Smooth muscle cell (in vitro differentiated cells): Measurements from ENCODE around the gene PCK2. TPM values are rescaled to one million over a fixed set of nuclear protein-coding genes. Genes with fewer than 3 reads are reported as not detected.

Source experiments
- DNase-seq: peaks from one replicate; lab custom pipeline; 2025; ENCODE audit not compliant: unreplicated experiment; lab: John Stamatoyannopoulos, UW
- H2AFZ ChIP-seq: fragments of 200-600 bp; sonication (generic); 2 replicates; pipeline ENCODE4 v1.6.0; 2016; ENCODE audit warnings: antibody characterized with exemption, low read depth, mild to moderate bottlenecking
- H3F3A ChIP-seq: fragments of 200-600 bp; sonication (generic); 2 replicates; pipeline ENCODE4 v1.6.0; 2017; ENCODE audit warnings: antibody characterized with exemption, low read depth
- H3K27ac ChIP-seq: fragments of 200-600 bp; sonication (generic); 2 replicates; pipeline ENCODE4 v1.5.1; 2016; ENCODE audit warnings: low read depth, mild to moderate bottlenecking
- H3K27me3 ChIP-seq: fragments of 200-600 bp; sonication (generic); 2 replicates; pipeline ENCODE4 v1.6.1; 2016; ENCODE audit warnings: low read depth, mild to moderate bottlenecking
- H3K36me3 ChIP-seq: fragments of 200-600 bp; sonication (generic); 2 replicates; pipeline ENCODE4 v1.5.1; 2016; ENCODE audit warnings: low read depth
- H3K4me1 ChIP-seq: fragments of 200-600 bp; sonication (generic); 2 replicates; pipeline ENCODE4 v1.5.1; 2016; ENCODE audit warnings: low read depth
- H3K4me2 ChIP-seq: fragments of 200-600 bp; sonication (generic); 2 replicates; pipeline ENCODE4 v1.6.0; 2016; ENCODE audit warnings: mild to moderate bottlenecking
- H3K4me3 ChIP-seq: fragments of 200-600 bp; sonication (generic); 2 replicates; pipeline ENCODE4 v1.5.1; 2016; ENCODE audit warnings: mild to moderate bottlenecking
- H3K79me2 ChIP-seq: fragments of 200-600 bp; sonication (generic); 2 replicates; pipeline ENCODE4 v1.6.0; 2016; ENCODE audit warnings: low read depth, mild to moderate bottlenecking
- H3K9ac ChIP-seq: fragments of 200-600 bp; sonication (generic); 2 replicates; pipeline ENCODE4 v1.6.0; 2016; ENCODE audit warnings: low read depth
- H3K9me3 ChIP-seq: fragments of 200-600 bp; sonication (generic); replicated peaks from 2 replicates; pipeline ENCODE4 v1.5.1; 2016; ENCODE audit warnings: low read depth
- H4K20me1 ChIP-seq: fragments of 200-600 bp; sonication (generic); 2 replicates; pipeline ENCODE4 v1.6.0; 2016; ENCODE audit warnings: low read depth
- CTCF ChIP-seq: fragments of 200-600 bp; sonication (generic); IDR thresholded peaks from 2 replicates; pipeline ENCODE4 v1.5.1; 2017; ENCODE audit warnings: borderline replicate concordance, mild to moderate bottlenecking, antibody characterized with exemption; ENCODE audit not compliant: insufficient read depth, poor library complexity, severe bottlenecking
- WGBS: methylation state at CpG from one replicate; pipeline ENCODE4 v1.1.7; 2016; ENCODE audit warnings: low lambda C conversion rate; 5-methylcytosine and 5-hydroxymethylcytosine counted together
- polyA plus RNA-seq: library from polyadenylated mRNA; unstranded; fragments of >200 nt; fragmentation: Nextera tagmentation; extraction: Ambion mirVana; gene quantifications from 2 replicates; pipeline ENCODE4 v1.2.1, GENCODE V29; 2016
- total RNA-seq: library from RNA; depleted of rRNA; stranded (reverse); fragments of >200 nt; gene quantifications from 2 replicates; pipeline ENCODE4 v1.2.3, GENCODE V29; 2014

PCK2 gene
- total and polyA plus RNA-seq, 2 experiments from 2014 or later: 21.5 to 40.4 TPM

DNA sequence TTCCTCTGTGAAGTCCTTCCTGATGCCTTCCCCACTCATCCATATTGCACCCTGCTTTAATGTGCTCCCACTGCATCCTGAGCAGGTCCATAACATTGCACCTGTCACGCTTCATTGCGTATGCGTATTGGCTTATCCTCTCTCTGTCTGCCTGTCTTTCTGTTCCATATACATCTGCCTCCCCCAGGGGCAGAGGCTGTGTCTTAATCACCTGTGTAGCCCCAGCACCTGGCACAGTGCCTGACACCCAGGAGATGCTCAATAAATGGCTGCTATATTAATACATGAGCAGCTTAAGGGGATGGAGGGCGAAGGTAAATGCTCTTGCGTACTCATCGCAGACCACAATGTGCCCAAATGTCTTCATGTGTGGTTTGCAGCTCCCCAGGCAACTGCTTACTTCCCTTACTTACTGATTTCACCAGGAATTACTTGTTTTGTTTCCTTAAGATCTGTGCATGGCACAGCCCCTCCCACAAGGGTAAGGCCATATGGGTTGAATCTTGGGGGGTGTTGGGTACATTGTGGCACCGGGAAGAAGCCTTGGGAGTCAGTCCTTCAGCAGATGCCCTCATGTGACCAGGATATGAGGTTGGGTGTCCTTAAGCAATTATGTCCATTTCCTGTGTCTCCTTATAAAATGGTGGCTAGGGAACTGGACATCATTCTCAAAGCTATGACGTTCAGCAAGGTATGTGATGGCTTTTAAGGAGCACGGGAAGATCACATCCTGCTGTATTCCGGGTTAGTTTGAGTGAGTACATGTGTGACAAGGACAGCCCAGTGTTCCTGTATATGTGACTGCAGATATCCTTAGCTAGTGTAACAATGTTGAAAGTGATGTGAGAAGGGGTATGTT lies 23.6 kb upstream of the PCK2 start:
- H3K9ac ChIP-seq: no peak overlapping the region
- H3K9me3 ChIP-seq: no peaks in the 10 kb centered on the region
- no peak for TF ChIP-seq CTCF
- H3K27me3 ChIP-seq: peaks cover 17% of the 10 kb centered on the region
- no peak overlapping the region for H3K4me2 ChIP-seq
- no peaks in the 10 kb centered on the region for H4K20me1 ChIP-seq
- H3K36me3 ChIP-seq: no peaks in the 10 kb centered on the region
- H3K79me2 ChIP-seq: no peaks in the 10 kb centered on the region
- H3F3A ChIP-seq: no peaks in the 10 kb centered on the region
- H2AFZ ChIP-seq: no peak overlapping the region
- H3K27ac ChIP-seq: no peak overlapping the region
- 90% methylated on average over 10 of the region's 10 CpGs for WGBS
- H3K4me3 ChIP-seq: no peak overlapping the region
- DNase-seq: no peak
- no peaks in the 10 kb centered on the region for H3K4me1 ChIP-seq

- H3K4me3 ChIP-seq: no peak within 1 kb of the TSS
- no peak within 1 kb of the TSS for H3K9ac ChIP-seq
- H3K27me3 ChIP-seq: peaks cover 17% of the 10 kb centered on the region
- 78% methylated on average over 7 of the region's 19 CpGs for WGBS
- H3K4me2 ChIP-seq: no peak within 1 kb of the TSS
- no peaks in the 10 kb centered on the region for H3F3A ChIP-seq
- H3K79me2 ChIP-seq: no peaks in the 10 kb centered on the region
- no peaks in the 10 kb centered on the region for H3K4me1 ChIP-seq
- DNase-seq: no peak
- H2AFZ ChIP-seq: no peak within 1 kb of the TSS
- no peak within 1 kb of the TSS for H3K27ac ChIP-seq
- no peaks in the 10 kb centered on the region for H3K9me3 ChIP-seq
- TF ChIP-seq CTCF: no peak
- no peaks in the 10 kb centered on the region for H4K20me1 ChIP-seq
- no peaks in the 10 kb centered on the region for H3K36me3 ChIP-seq
Observed at GRCh38 chr14:24071144-24071697, 22.9 kb upstream of the PCK2 start, which contains the start of gene CPNE6. TSS of gene CPNE6 (plus strand) at chr14:24071562. CDS start at chr14:24072937, 1,375 bp downstream.

DNA sequence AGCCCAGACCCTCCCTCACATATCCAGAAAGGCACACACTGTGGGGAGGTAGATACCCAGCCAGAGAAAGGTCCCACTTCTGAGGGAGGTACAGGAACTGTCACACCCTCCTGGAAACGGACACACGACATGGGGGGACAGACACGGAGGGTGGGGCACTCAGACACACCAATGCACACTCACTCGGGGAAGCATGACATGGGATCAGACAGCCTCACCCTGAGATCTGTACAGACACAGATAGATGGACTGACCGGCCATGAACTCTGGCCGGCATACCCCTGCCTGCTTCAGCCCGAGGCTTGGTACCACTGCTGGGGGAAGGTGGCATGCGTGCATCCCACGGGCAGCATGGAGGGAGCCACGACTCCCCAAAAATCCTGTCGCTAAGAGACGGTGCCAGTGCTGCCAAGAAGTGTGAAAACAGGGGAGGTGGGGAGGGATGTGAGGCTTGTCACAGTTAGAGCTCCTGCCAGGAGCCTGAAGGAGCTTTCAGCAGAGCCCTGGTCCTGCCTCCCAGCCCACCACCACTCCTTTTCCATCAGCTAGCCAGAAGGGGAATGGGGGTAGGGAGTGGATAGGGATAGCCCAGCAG lies 22.2 kb upstream of the PCK2 start:
- 89% methylated on average over 12 of the region's 12 CpGs for WGBS
- Histone ChIP-seq H2AFZ (no peak overlapping the region), H3K9me3 (no peaks in the 10 kb centered on the region), H3K36me3 (no peaks in the 10 kb centered on the region), H3K4me2 (no peak overlapping the region), H3K4me1 (no peaks in the 10 kb centered on the region), H3K4me3 (no peak overlapping the region), H3K79me2 (no peaks in the 10 kb centered on the region), H3K27me3 (peaks cover 17% of the 10 kb centered on the region), H3K9ac (no peak overlapping the region), H3F3A (no peaks in the 10 kb centered on the region), H4K20me1 (no peaks in the 10 kb centered on the region), H3K27ac (no peak overlapping the region)
- no peak for DNase-seq
- no peak for TF ChIP-seq CTCF
